HL-60 (cell line): ENCODE measurements around the gene TMEM63C.

ENCODE experiments used
- DNase-seq, 2 experiments: peaks; one replicate each; pipeline ENCODE4 v3.0.0-alpha.2; 2010 to 2020; ENCODE audit warnings: low read depth in 1 of 2, low spot score in 1 of 2
- H3K27ac ChIP-seq: fragments of 250-450 bp; sonication (Bioruptor Pico); replicated peaks from 2 replicates; pipeline ENCODE4 v1.5.1; 2020; ENCODE audit warnings: mild to moderate bottlenecking, moderate library complexity
- H3K27me3 ChIP-seq: fragments of 250-450 bp; sonication (Bioruptor Pico); 2 replicates; pipeline ENCODE4 v1.5.1; 2021; ENCODE audit warnings: mild to moderate bottlenecking, moderate library complexity; ENCODE audit not compliant: insufficient read depth, poor library complexity, severe bottlenecking
- H3K4me3 ChIP-seq: replicated peaks from 2 replicates; pipeline ENCODE4 v1.5.1; 2011; ENCODE audit warnings: mild to moderate bottlenecking, control low read depth, low read length; ENCODE audit not compliant: insufficient read depth
- CTCF ChIP-seq: IDR thresholded peaks from one replicate; pipeline ENCODE4 v1.5.1; 2011; ENCODE audit warnings: low read length, control low read depth, inconsistent platforms; ENCODE audit not compliant: insufficient read depth
- GABPA ChIP-seq: IDR thresholded peaks from 2 replicates; pipeline ENCODE4 v1.6.1; 2012; ENCODE audit warnings: low read depth
- POLR2AphosphoS5 ChIP-seq: IDR thresholded peaks from 2 replicates; pipeline ENCODE4 v1.6.1; 2012; ENCODE audit warnings: low read depth
- SPI1 ChIP-seq: IDR thresholded peaks from 2 replicates; pipeline ENCODE4 v1.6.1; 2012; ENCODE audit warnings: low read depth, mild to moderate bottlenecking, borderline replicate concordance
- TF ChIP-seq, protein P1 (sequence below): IDR thresholded peaks from 2 replicates; pipeline ENCODE4 v1.6.1; 2012; ENCODE audit warnings: low read depth; ENCODE audit not compliant: insufficient replicate concordance

TMEM63C gene

GRCh38 chr14:77239412-77239811 lies 57.8 kb downstream of the TMEM63C start:
- no peak overlapping the region for H3K27ac ChIP-seq
- DNase-seq = no peak
- H3K27me3 ChIP-seq = no peaks in the 10 kb centered on the region
- TF ChIP-seq CTCF (no peak), GABPA (no peak), POLR2AphosphoS5 (no peak), SPI1 (no peak)
- TF ChIP-seq, protein P1, sequence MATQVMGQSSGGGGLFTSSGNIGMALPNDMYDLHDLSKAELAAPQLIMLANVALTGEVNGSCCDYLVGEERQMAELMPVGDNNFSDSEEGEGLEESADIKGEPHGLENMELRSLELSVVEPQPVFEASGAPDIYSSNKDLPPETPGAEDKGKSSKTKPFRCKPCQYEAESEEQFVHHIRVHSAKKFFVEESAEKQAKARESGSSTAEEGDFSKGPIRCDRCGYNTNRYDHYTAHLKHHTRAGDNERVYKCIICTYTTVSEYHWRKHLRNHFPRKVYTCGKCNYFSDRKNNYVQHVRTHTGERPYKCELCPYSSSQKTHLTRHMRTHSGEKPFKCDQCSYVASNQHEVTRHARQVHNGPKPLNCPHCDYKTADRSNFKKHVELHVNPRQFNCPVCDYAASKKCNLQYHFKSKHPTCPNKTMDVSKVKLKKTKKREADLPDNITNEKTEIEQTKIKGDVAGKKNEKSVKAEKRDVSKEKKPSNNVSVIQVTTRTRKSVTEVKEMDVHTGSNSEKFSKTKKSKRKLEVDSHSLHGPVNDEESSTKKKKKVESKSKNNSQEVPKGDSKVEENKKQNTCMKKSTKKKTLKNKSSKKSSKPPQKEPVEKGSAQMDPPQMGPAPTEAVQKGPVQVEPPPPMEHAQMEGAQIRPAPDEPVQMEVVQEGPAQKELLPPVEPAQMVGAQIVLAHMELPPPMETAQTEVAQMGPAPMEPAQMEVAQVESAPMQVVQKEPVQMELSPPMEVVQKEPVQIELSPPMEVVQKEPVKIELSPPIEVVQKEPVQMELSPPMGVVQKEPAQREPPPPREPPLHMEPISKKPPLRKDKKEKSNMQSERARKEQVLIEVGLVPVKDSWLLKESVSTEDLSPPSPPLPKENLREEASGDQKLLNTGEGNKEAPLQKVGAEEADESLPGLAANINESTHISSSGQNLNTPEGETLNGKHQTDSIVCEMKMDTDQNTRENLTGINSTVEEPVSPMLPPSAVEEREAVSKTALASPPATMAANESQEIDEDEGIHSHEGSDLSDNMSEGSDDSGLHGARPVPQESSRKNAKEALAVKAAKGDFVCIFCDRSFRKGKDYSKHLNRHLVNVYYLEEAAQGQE = no peak
- H3K4me3 ChIP-seq = no peak overlapping the region

- DNase-seq = no peak
Measured at GRCh38 chr14:77240336-77240915, 58.8 kb downstream of the TMEM63C start.

GRCh38 chr14:77241955-77242354 lies 60.4 kb downstream of the TMEM63C start:
- H3K4me3 ChIP-seq = no peak overlapping the region
- TF ChIP-seq, protein P1 = peak; percentile 88
- no peak for TF ChIP-seq CTCF
- no peak overlapping the region for H3K27ac ChIP-seq
- H3K27me3 ChIP-seq = no peaks in the 10 kb centered on the region
- DNase-seq = no peak

More at GRCh38 chr14:77240336-77240915, 58.8 kb downstream of the TMEM63C start:
- Histone ChIP-seq H3K27ac (no peak overlapping the region), H3K27me3 (no peaks in the 10 kb centered on the region), H3K4me3 (no peak overlapping the region)
- TF ChIP-seq GABPA (no peak), POLR2AphosphoS5 (no peak), CTCF (no peak), SPI1 (no peak)
- TF ChIP-seq, protein P1 = no peak
